ENCODE measurements around the gene VTI1A. TPM values are rescaled to one million over a fixed set of nuclear protein-coding genes. Genes with fewer than 3 reads are reported as not detected.

VTI1A gene
- total and polyA plus RNA-seq, 2 experiments from 2014 or later = 20.4 to 39.8 TPM

DNA sequence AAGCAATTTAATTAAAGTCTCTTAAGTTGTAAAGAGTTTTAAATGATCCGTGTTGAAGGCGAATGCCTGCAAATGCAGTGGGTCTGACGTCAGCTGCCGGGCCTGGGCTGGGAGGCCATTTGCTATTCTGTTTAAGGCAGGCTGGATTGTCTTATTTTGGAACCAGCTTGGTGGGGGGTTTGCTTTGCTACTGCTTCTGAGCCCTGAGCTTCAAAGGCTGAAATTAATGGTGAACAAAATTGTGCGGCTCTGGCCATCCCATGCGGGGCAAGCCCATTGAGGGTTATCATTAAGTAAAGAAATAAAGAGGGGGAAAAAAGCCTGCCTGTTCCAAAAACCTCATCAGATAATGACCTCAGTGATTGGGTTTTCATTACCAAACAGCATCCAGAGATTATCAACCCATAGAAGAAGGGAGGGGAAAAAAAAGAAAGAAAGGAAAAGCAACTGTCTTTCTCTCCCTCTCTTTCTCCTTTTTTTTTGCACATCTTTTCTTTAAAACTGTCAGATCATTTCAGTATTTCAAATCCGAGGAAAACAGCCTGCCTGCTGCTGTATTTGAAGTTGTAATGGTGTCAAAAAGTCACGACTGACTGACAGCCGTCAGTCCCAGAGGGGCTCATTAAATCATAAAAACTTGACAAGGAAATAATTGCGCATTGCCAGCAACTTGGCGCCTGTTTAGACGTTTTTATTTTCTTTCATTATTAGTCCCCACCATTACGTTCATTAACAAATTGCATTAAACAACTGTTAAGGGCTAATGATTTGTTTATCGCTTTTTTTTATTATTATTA lies 371.2 kb downstream of the VTI1A start:
- H2AFZ ChIP-seq = no peak overlapping the region
- TF ChIP-seq EZH2 (IDR thresholded peaks at IDR 0.05; ENCODE audit: borderline replicate concordance) = no peak
- TF ChIP-seq EZH2phosphoT487 (IDR thresholded peaks at IDR 0.05; ENCODE audit: low read depth, severe bottlenecking, unreplicated experiment) = no peak
- TF ChIP-seq, protein P1, sequence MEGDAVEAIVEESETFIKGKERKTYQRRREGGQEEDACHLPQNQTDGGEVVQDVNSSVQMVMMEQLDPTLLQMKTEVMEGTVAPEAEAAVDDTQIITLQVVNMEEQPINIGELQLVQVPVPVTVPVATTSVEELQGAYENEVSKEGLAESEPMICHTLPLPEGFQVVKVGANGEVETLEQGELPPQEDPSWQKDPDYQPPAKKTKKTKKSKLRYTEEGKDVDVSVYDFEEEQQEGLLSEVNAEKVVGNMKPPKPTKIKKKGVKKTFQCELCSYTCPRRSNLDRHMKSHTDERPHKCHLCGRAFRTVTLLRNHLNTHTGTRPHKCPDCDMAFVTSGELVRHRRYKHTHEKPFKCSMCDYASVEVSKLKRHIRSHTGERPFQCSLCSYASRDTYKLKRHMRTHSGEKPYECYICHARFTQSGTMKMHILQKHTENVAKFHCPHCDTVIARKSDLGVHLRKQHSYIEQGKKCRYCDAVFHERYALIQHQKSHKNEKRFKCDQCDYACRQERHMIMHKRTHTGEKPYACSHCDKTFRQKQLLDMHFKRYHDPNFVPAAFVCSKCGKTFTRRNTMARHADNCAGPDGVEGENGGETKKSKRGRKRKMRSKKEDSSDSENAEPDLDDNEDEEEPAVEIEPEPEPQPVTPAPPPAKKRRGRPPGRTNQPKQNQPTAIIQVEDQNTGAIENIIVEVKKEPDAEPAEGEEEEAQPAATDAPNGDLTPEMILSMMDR (IDR thresholded peaks at IDR 0.05; ENCODE audit: poor library complexity) = no peak
- no peak overlapping the region for H3K4me3 ChIP-seq
- no peaks in the 10 kb centered on the region for H3K79me2 ChIP-seq
- no peaks in the 10 kb centered on the region for H4K20me1 ChIP-seq (ENCODE audit: insufficient read depth, poor library complexity, severe bottlenecking)
- 86% methylated on average over 14 of the region's 14 CpGs for WGBS (ENCODE audit: low lambda C conversion rate, missing lambda C conversion rate)
- no peak overlapping the region for H3K27ac ChIP-seq
- H3K4me1 ChIP-seq (ENCODE audit: insufficient read depth) = peaks cover 2% of the 10 kb centered on the region
- H3K27me3 ChIP-seq = no peaks in the 10 kb centered on the region
- DNase-seq (ENCODE audit: low spot score) = no peak
- H3K36me3 ChIP-seq (replicated peaks; ENCODE audit: insufficient read depth, low read depth) = no peaks in the 10 kb centered on the region
- H3K9me2 ChIP-seq (replicated peaks; ENCODE audit: insufficient read depth) = no peaks in the 10 kb centered on the region
- no peaks in the 10 kb centered on the region for H3K9me3 ChIP-seq (ENCODE audit: low read depth)
- no peak overlapping the region for H3K4me2 ChIP-seq

DNA sequence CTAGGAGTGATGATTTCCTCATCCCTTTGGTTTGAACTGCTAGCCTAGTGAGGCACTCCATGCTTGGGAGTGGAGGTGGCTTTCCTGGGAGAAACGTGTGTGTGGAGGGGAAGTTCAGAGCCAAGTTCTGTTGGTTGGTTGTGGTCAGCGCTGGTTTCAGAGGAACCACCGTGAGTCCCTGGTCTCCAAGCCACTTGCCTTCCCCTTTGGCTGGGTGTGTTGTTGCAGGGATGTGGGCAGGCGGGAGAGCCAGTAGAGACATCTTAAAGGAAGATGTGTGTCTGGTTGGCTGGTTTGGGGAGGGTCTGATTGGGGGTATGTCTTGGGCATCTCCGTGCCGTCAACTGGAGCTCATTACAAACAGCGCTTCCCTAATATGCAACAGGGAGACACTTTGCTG lies 372.2 kb downstream of the VTI1A start:
- H3K27me3 ChIP-seq = no peaks in the 10 kb centered on the region
- WGBS (ENCODE audit: low lambda C conversion rate, missing lambda C conversion rate) = 96% methylated on average over 7 of the region's 7 CpGs

DNA sequence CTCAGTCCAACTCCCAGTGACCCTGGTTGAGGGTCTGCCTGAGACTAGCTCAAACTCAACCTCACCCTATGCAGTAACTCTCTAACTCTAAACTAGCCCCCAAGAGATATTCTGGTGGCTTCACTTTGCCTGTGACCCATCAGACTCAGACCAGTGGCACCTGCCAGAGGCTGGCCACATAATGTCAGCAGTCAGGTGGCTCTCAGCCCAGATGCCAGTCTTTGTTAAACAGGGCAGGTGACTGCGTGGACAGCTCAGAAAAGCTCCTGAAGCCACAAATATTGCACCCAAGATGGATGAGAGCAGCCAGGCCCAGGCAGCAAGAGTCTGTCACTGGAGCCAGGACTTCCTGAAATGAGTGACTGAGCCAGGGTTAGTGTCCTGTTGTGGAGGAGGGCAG lies 373.3 kb downstream of the VTI1A start:
- TF ChIP-seq EZH2phosphoT487 (IDR thresholded peaks at IDR 0.05; ENCODE audit: low read depth, severe bottlenecking, unreplicated experiment) (no peak), EZH2 (IDR thresholded peaks at IDR 0.05; ENCODE audit: borderline replicate concordance) (no peak)
- TF ChIP-seq, protein P1 (IDR thresholded peaks at IDR 0.05; ENCODE audit: poor library complexity) = no peak
- Histone ChIP-seq H3K36me3 (replicated peaks; ENCODE audit: insufficient read depth, low read depth) (no peaks in the 10 kb centered on the region), H3K27me3 (no peaks in the 10 kb centered on the region), H2AFZ (no peak overlapping the region), H3K79me2 (no peaks in the 10 kb centered on the region), H3K27ac (no peak overlapping the region), H4K20me1 (ENCODE audit: insufficient read depth, poor library complexity, severe bottlenecking) (no peaks in the 10 kb centered on the region), H3K4me2 (no peak overlapping the region), H3K9me2 (replicated peaks; ENCODE audit: insufficient read depth) (no peaks in the 10 kb centered on the region), H3K4me1 (ENCODE audit: insufficient read depth) (no peaks in the 10 kb centered on the region), H3K9me3 (ENCODE audit: low read depth) (no peaks in the 10 kb centered on the region), H3K4me3 (no peak overlapping the region)
- WGBS (ENCODE audit: low lambda C conversion rate, missing lambda C conversion rate) = 91% methylated on average over 1 of the region's 1 CpG
- no peak for DNase-seq (ENCODE audit: low spot score)

More for the DNA sequence above, 372.2 kb downstream of the VTI1A start:
- Histone ChIP-seq H3K9me2 (replicated peaks; ENCODE audit: insufficient read depth) (no peaks in the 10 kb centered on the region), H3K9me3 (ENCODE audit: low read depth) (no peaks in the 10 kb centered on the region), H3K4me1 (ENCODE audit: insufficient read depth) (no peaks in the 10 kb centered on the region), H3K4me3 (no peak overlapping the region), H4K20me1 (ENCODE audit: insufficient read depth, poor library complexity, severe bottlenecking) (no peaks in the 10 kb centered on the region), H2AFZ (no peak overlapping the region), H3K4me2 (no peak overlapping the region), H3K27ac (no peak overlapping the region), H3K79me2 (no peaks in the 10 kb centered on the region), H3K36me3 (replicated peaks; ENCODE audit: insufficient read depth, low read depth) (no peaks in the 10 kb centered on the region)
- TF ChIP-seq EZH2phosphoT487 (IDR thresholded peaks at IDR 0.05; ENCODE audit: low read depth, severe bottlenecking, unreplicated experiment) (no peak), EZH2 (IDR thresholded peaks at IDR 0.05; ENCODE audit: borderline replicate concordance) (no peak)
- TF ChIP-seq, protein P1 (IDR thresholded peaks at IDR 0.05; ENCODE audit: poor library complexity) = no peak
- DNase-seq (ENCODE audit: low spot score) = no peak
